K562 (cell line): ENCODE data around the gene CCDC124. TPM values are rescaled to one million over a fixed set of nuclear protein-coding genes. Genes with fewer than 3 reads are reported as not detected.

Source experiments
- BDP1 ChIP-seq: IDR thresholded peaks from 3 replicates; pipeline ENCODE4 v1.6.1; 2011; ENCODE audit not compliant: insufficient read length, insufficient read depth
- CCNT2 ChIP-seq: IDR thresholded peaks from 2 replicates; pipeline ENCODE4 v1.6.1; 2011; ENCODE audit warnings: borderline replicate concordance, low read depth, mild to moderate bottlenecking, moderate library complexity, mixed read lengths, low read length; ENCODE audit not compliant: insufficient read length; ENCODE audit errors: extremely low read depth
- HDAC2 ChIP-seq: fragments of 450-650 bp; IDR thresholded peaks from 2 replicates; pipeline ENCODE4 v1.6.1; 2016; ENCODE audit warnings: mild to moderate bottlenecking
- HNRNPLL ChIP-seq: fragments of 200-400 bp; formaldehyde crosslinking; IDR thresholded peaks from 2 replicates; pipeline ENCODE4 v1.6.1; 2017; ENCODE audit warnings: low read length, low read depth, mild to moderate bottlenecking; ENCODE audit not compliant: poor library complexity, severe bottlenecking
- MLLT1 ChIP-seq, 2 experiments: fragments of 450-650 bp; IDR thresholded peaks; 2 replicates each; pipeline ENCODE4 v1.6.1; 2016
- MXI1 ChIP-seq: IDR thresholded peaks from 2 replicates; pipeline ENCODE4 v1.6.1; 2011; ENCODE audit warnings: low read depth, mild to moderate bottlenecking, improper control_type of control experiment, low read length
- NR2C1 ChIP-seq, 2 experiments: fragments of 450-650 bp; IDR thresholded peaks; 2 replicates each; pipeline ENCODE4 v1.6.1; 2017; ENCODE audit warnings: mild to moderate bottlenecking in 2 of 2, antibody characterized with exemption in 1 of 2, inconsistent platforms in 1 of 2, missing compliant biosample characterization in 1 of 2, missing genetic modification characterization in 1 of 2
- POU5F1 ChIP-seq: fragments of 150-350 bp; IDR thresholded peaks from 2 replicates; pipeline ENCODE4 v1.6.1; 2014; ENCODE audit warnings: borderline replicate concordance, low read length, low read depth, mild to moderate bottlenecking; ENCODE audit not compliant: partially characterized antibody
- PTBP1 ChIP-seq: fragments of 200-400 bp; formaldehyde crosslinking; IDR thresholded peaks from 2 replicates; pipeline ENCODE4 v1.6.1; 2017; ENCODE audit warnings: low read depth, low read length
- RBM39 ChIP-seq: fragments of 200-400 bp; formaldehyde crosslinking; optimal IDR thresholded peaks from 2 replicates; pipeline ENCODE3; 2018; ENCODE audit warnings: low read depth, low read length
- RFX5 ChIP-seq: IDR thresholded peaks from 2 replicates; pipeline ENCODE4 v1.6.1; 2011; ENCODE audit warnings: low read depth, mild to moderate bottlenecking, improper control_type of control experiment, low read length
- SIN3B ChIP-seq: fragments of 450-650 bp; IDR thresholded peaks from 2 replicates; pipeline ENCODE4 v1.6.1; 2017; ENCODE audit warnings: low read depth, mild to moderate bottlenecking, moderate library complexity
- SMARCB1 ChIP-seq: IDR thresholded peaks from 2 replicates; pipeline ENCODE4 v1.6.1; 2011; ENCODE audit warnings: improper control_type of control experiment, low read depth; ENCODE audit not compliant: insufficient read length
- TAF7 ChIP-seq: fragments of 450-650 bp; IDR thresholded peaks from 2 replicates; pipeline ENCODE4 v1.6.1; 2016; ENCODE audit warnings: missing genetic modification characterization, missing compliant biosample characterization
- ZBTB11 ChIP-seq, 3 experiments: fragments of 200-800 bp in 1 of 3; fragments of 250-450 bp in 1 of 3; fragments of 450-650 bp in 1 of 3; sonication (Bioruptor Pico) in 1 of 3; sonication (Bioruptor generic) in 1 of 3; formaldehyde crosslinking in 1 of 3; IDR thresholded peaks; 2 replicates each; pipeline versions ENCODE4 v1.6.1 to v1.8.0; 2016 to 2022; ENCODE audit warnings: mild to moderate bottlenecking in 2 of 3, missing genetic modification characterization in 2 of 3, missing compliant biosample characterization in 1 of 3, moderate library complexity in 1 of 3
- ZNF384 ChIP-seq: IDR thresholded peaks from 2 replicates; pipeline ENCODE4 v1.6.1; 2012; ENCODE audit warnings: low read depth, low read length, improper control_type of control experiment
- ZNF707 ChIP-seq: fragments of 250-450 bp; sonication (Bioruptor Pico); conservative IDR thresholded peaks from 2 replicates; pipeline ENCODE4 v1.8.0; 2022; ENCODE audit warnings: inconsistent platforms, mild to moderate bottlenecking, moderate library complexity
- ZNF764 ChIP-seq: fragments of 250-450 bp; sonication (Bioruptor Pico); IDR thresholded peaks from 2 replicates; pipeline ENCODE4 v1.4.0; 2020; ENCODE audit warnings: low read depth, mild to moderate bottlenecking, moderate library complexity
- ZZZ3 ChIP-seq: fragments of 450-650 bp; IDR thresholded peaks from 2 replicates; pipeline ENCODE4 v1.6.1; 2016; ENCODE audit warnings: antibody characterized with exemption, mild to moderate bottlenecking, moderate library complexity
- polyA plus RNA-seq, 8 experiments: library from polyadenylated mRNA; depleted of rRNA in 4 of 8; stranded (reverse) in 5 of 8; unstranded in 3 of 8; fragments of >200 nt; fragmentation: Nextera tagmentation in 2 of 8; fragmentation: Illumina TruSeq in 1 of 8; extraction: Ambion mirVana in 2 of 8; extraction: Trizol in 1 of 8; gene quantifications; 2 replicates each; pipeline versions ENCODE4 v1.2.1 to v1.2.3, GENCODE V29; 2011 to 2014; ENCODE audit warnings: inconsistent platforms in 1 of 8, missing spikeins in 1 of 8
- total RNA-seq, 7 experiments: library from RNA; depleted of rRNA in 6 of 7; stranded (reverse); fragments of >200 nt in 6 of 7; fragmentation: Illumina TruSeq in 2 of 7; extraction: Trizol in 2 of 7; gene quantifications; 2 replicates each; pipeline versions ENCODE4 v1.2.1 to v1.2.3, GENCODE V29; 2011 to 2021; ENCODE audit warnings: low replicate concordance in 1 of 7
- TF ChIP-seq, protein P1 (sequence below): fragments of 250-450 bp; sonication (Bioruptor Pico); IDR thresholded peaks from 2 replicates; pipeline ENCODE4 v1.5.0; 2021
- TF ChIP-seq, protein P2 (sequence below): sonication (generic); formaldehyde crosslinking; IDR thresholded peaks from 2 replicates; pipeline ENCODE4 v1.8.0; 2022; ENCODE audit warnings: missing genetic modification reagents, mild to moderate bottlenecking, moderate library complexity, borderline replicate concordance

CCDC124 gene
- total and polyA plus RNA-seq, 9 of the 15 experiments (the other 6 are each of a cell fraction or from before 2014, with no cell fraction given), result 5.8 to 234 (median 40.1) TPM

DNA sequence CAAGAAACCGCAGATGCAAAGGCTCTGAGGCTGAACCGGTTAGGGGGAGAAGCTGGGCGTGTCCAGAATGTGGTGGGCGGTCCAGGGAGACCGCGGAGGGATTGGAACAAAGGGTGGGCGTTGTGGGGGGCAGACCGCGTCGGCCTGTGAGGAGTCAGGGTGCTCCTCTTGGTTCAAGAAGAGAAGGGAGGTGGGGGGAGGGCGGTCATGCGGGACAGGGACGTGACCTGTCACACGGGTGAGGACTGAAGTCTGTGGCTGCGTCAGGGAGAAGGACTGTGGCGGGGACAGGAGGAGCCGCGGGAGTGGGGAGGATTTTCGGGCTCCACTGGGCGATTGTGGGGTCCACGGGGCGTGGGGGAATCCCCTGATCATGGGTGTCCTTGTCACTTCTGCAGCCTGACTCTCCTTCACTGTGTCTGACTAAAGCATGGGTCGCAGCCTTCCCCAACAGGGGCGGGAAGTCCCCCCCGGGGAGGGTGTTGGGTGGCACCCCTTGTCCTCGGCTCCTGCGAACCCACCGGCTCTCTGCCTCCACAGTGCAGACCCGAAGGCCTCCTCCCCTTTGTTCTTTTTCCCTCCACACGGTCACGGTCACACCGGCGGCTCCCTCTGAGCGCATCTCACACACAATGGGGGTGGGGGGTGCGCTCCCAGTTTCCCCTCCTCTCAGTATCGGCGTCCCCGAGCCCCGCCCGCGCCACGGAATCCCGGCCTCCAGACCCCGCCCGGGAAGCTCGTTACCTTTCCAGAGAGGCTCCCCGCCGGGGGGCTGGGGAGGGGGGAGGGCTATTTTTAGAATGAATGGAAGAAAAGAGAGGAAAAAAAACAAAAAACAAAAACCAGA, 17.7 kb downstream of the CCDC124 start (continued):
- TF ChIP-seq, protein P1, sequence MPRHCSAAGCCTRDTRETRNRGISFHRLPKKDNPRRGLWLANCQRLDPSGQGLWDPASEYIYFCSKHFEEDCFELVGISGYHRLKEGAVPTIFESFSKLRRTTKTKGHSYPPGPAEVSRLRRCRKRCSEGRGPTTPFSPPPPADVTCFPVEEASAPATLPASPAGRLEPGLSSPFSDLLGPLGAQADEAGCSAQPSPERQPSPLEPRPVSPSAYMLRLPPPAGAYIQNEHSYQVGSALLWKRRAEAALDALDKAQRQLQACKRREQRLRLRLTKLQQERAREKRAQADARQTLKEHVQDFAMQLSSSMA (CRISPR knock-in tag), result no peak
- no peak for TF ChIP-seq RFX5
- peak; percentile 39; the same call in 1 of the 2 replicates for TF ChIP-seq HDAC2
- TF ChIP-seq, protein P2, sequence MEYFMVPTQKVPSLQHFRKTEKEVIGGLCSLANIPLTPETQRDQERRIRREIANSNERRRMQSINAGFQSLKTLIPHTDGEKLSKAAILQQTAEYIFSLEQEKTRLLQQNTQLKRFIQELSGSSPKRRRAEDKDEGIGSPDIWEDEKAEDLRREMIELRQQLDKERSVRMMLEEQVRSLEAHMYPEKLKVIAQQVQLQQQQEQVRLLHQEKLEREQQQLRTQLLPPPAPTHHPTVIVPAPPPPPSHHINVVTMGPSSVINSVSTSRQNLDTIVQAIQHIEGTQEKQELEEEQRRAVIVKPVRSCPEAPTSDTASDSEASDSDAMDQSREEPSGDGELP (CRISPR knock-in tag), result 0 out of 2 replicates have a peak, but pooled peaks have one; percentile 17
- no peak for TF ChIP-seq SIN3B
- no peak for TF ChIP-seq PTBP1
- no peak for TF ChIP-seq MLLT1 (IDR thresholded peaks at IDR 0.05)
- TF ChIP-seq ZNF707 (CRISPR knock-in tag), result no peak
- TF ChIP-seq TAF7, result no peak
- no peak for TF ChIP-seq NR2C1 (IDR thresholded peaks at IDR 0.05)
- TF ChIP-seq NR2C1 (tag; IDR thresholded peaks at IDR 0.05), result no peak
- no peak for TF ChIP-seq RBM39
- no peak for TF ChIP-seq BDP1
- no peak for TF ChIP-seq HNRNPLL
- no peak for TF ChIP-seq SMARCB1
- no peak for TF ChIP-seq ZNF384
- no peak for TF ChIP-seq POU5F1
- no peak for TF ChIP-seq CCNT2
- TF ChIP-seq ZBTB11 (CRISPR knock-in tag; IDR thresholded peaks at IDR 0.05), result 0 out of 6 replicates have a peak, but pooled peaks of 1 of the 3 experiments have one; percentile 22
- no peak for TF ChIP-seq ZNF764 (CRISPR knock-in tag)
- no peak for TF ChIP-seq MXI1
- no peak for TF ChIP-seq ZZZ3
